H9 (cell line): Measurements from ENCODE around the gene PROM1. TPM values are rescaled to one million over a fixed set of nuclear protein-coding genes. Genes with fewer than 3 reads are reported as not detected.

ENCODE experiments used
- DNase-seq: peaks from one replicate; pipeline ENCODE4 v3.0.0-alpha.2; 2017
- H2AFZ ChIP-seq: one replicate; pipeline ENCODE4 v1.6.1; 2013; ENCODE audit warnings: mild to moderate bottlenecking, low read length, control low read depth, moderate library complexity
- H2AK5ac ChIP-seq: 2 replicates; pipeline ENCODE4 v1.6.1; 2013; ENCODE audit warnings: low read length, control low read depth, mixed read lengths; ENCODE audit not compliant: insufficient read length
- H2BK120ac ChIP-seq: one replicate; pipeline ENCODE4 v1.6.1; 2013; ENCODE audit warnings: low read depth, mild to moderate bottlenecking, low read length, control low read depth, inconsistent platforms; ENCODE audit not compliant: poor library complexity, severe bottlenecking
- H2BK12ac ChIP-seq: 2 replicates; pipeline ENCODE4 v1.6.1; 2013; ENCODE audit warnings: low read length, control low read depth, mixed read lengths, low read depth; ENCODE audit not compliant: insufficient read length
- H2BK15ac ChIP-seq: 2 replicates; pipeline ENCODE4 v1.6.1; 2013; ENCODE audit warnings: low read depth, low read length, control low read depth
- H2BK20ac ChIP-seq: one replicate; pipeline ENCODE4 v1.6.1; 2013; ENCODE audit warnings: low read depth, mild to moderate bottlenecking, low read length, control low read depth, inconsistent platforms; ENCODE audit not compliant: poor library complexity, severe bottlenecking
- H2BK5ac ChIP-seq: 2 replicates; pipeline ENCODE4 v1.6.1; 2013; ENCODE audit warnings: low read length, control low read depth, mixed read lengths; ENCODE audit not compliant: insufficient read length
- H3K14ac ChIP-seq: 2 replicates; pipeline ENCODE4 v1.6.1; 2013; ENCODE audit warnings: low read length, control low read depth; ENCODE audit not compliant: insufficient read depth
- H3K18ac ChIP-seq: 2 replicates; pipeline ENCODE4 v1.6.1; 2013; ENCODE audit warnings: low read depth, mild to moderate bottlenecking, mixed read lengths, low read length, control low read depth; ENCODE audit not compliant: insufficient read length
- H3K23ac ChIP-seq: 2 replicates; pipeline ENCODE4 v1.6.1; 2013; ENCODE audit warnings: low read length, control low read depth, mixed read lengths, low read depth; ENCODE audit not compliant: insufficient read length
- H3K23me2 ChIP-seq: 2 replicates; pipeline ENCODE4 v1.6.1; 2013; ENCODE audit warnings: low read depth, mild to moderate bottlenecking, mixed read lengths, low read length, control low read depth; ENCODE audit not compliant: insufficient read length, poor library complexity, severe bottlenecking
- H3K27ac ChIP-seq: 2 replicates; pipeline ENCODE4 v1.5.1; 2013; ENCODE audit warnings: low read length, control low read depth, mixed read lengths, low read depth; ENCODE audit not compliant: insufficient read length
- H3K27me3 ChIP-seq: 2 replicates; pipeline ENCODE4 v1.6.1; 2013; ENCODE audit warnings: low read length, control low read depth, inconsistent platforms; ENCODE audit not compliant: insufficient read depth
- H3K4ac ChIP-seq: 2 replicates; pipeline ENCODE4 v1.6.1; 2013; ENCODE audit warnings: low read depth, mild to moderate bottlenecking, control low read depth, inconsistent platforms, low read length, moderate library complexity
- H3K4me1 ChIP-seq: 2 replicates; pipeline ENCODE4 v1.6.1; 2013; ENCODE audit warnings: low read length, control low read depth, inconsistent platforms; ENCODE audit not compliant: insufficient read depth
- H3K4me2 ChIP-seq: 2 replicates; pipeline ENCODE4 v1.6.1; 2013; ENCODE audit warnings: low read length, control low read depth, mixed read lengths; ENCODE audit not compliant: insufficient read length, insufficient read depth
- H3K56ac ChIP-seq: 2 replicates; pipeline ENCODE4 v1.6.1; 2013; ENCODE audit warnings: low read depth, mild to moderate bottlenecking, mixed read lengths, low read length, control low read depth; ENCODE audit not compliant: insufficient read length
- H3K79me1 ChIP-seq: 2 replicates; pipeline ENCODE4 v1.6.1; 2013; ENCODE audit warnings: low read depth, mild to moderate bottlenecking, moderate library complexity, low read length, control low read depth, inconsistent platforms; ENCODE audit not compliant: insufficient read depth, poor library complexity, severe bottlenecking
- H3K79me2 ChIP-seq: 2 replicates; pipeline ENCODE4 v1.6.1; 2013; ENCODE audit warnings: low read length, control low read depth, inconsistent platforms; ENCODE audit not compliant: insufficient read depth
- H3K9ac ChIP-seq: 2 replicates; pipeline ENCODE4 v1.6.1; 2013; ENCODE audit warnings: low read length, control low read depth, mixed read lengths; ENCODE audit not compliant: insufficient read length; ENCODE audit errors: extremely low read depth
- H3K9me3 ChIP-seq: one replicate; pipeline ENCODE4 v1.6.1; 2013; ENCODE audit warnings: low read depth, low read length, inconsistent platforms; ENCODE audit not compliant: control insufficient read depth
- H3T11ph ChIP-seq: one replicate; pipeline ENCODE4 v1.6.1; 2013; ENCODE audit warnings: mild to moderate bottlenecking, low read length, control low read depth, inconsistent platforms
- H4K20me1 ChIP-seq: one replicate; pipeline ENCODE4 v1.6.1; 2013; ENCODE audit not compliant: control insufficient read depth, insufficient read length, insufficient read depth
- H4K5ac ChIP-seq: 2 replicates; pipeline ENCODE4 v1.6.1; 2013; ENCODE audit warnings: low read depth, mild to moderate bottlenecking, mixed read lengths, low read length, control low read depth; ENCODE audit not compliant: insufficient read length
- H4K8ac ChIP-seq: replicated peaks from 2 replicates; pipeline ENCODE4 v1.6.1; 2013; ENCODE audit warnings: low read length, control low read depth, mixed read lengths, low read depth; ENCODE audit not compliant: insufficient read length
- H4K91ac ChIP-seq: 2 replicates; pipeline ENCODE4 v1.6.1; 2013; ENCODE audit warnings: low read depth, mild to moderate bottlenecking, moderate library complexity, mixed read lengths, low read length, control low read depth; ENCODE audit not compliant: insufficient read length
- H3K27ac Mint-ChIP-seq, 3 experiments: 2 replicates in 2 of 3; 3 replicates in 1 of 3; pipeline ENCODE4 v1.8.0; 2020 to 2021; ENCODE audit warnings: mixed read lengths in 3 of 3, mild to moderate bottlenecking in 1 of 3, moderate library complexity in 1 of 3
- H3K27me3 Mint-ChIP-seq: 2 replicates; pipeline ENCODE4 v1.8.0; 2021; ENCODE audit warnings: low read depth, mild to moderate bottlenecking, moderate library complexity, mixed read lengths
- H3K36me3 Mint-ChIP-seq, 3 experiments: 2 replicates in 2 of 3; 3 replicates in 1 of 3; pipeline ENCODE4 v1.8.0; 2020 to 2021; ENCODE audit warnings: low read depth in 3 of 3, mixed read lengths in 3 of 3; ENCODE audit not compliant: insufficient read depth in 1 of 3
- H3K4me1 Mint-ChIP-seq, 2 experiments: 2 replicates each; pipeline ENCODE4 v1.8.0; 2020; ENCODE audit warnings: mixed read lengths in 2 of 2
- H3K4me3 Mint-ChIP-seq, 2 experiments: 2 replicates in 1 of 2; 3 replicates in 1 of 2; pipeline ENCODE4 v1.8.0; 2020 to 2021; ENCODE audit warnings: mild to moderate bottlenecking in 2 of 2, mixed read lengths in 2 of 2, moderate library complexity in 1 of 2
- H3K9me3 Mint-ChIP-seq, 2 experiments: 2 replicates in 1 of 2; 3 replicates in 1 of 2; pipeline ENCODE4 v1.8.0; 2020; ENCODE audit warnings: mild to moderate bottlenecking in 2 of 2, mixed read lengths in 2 of 2, moderate library complexity in 1 of 2
- CTCF ChIP-seq: fragments of 200-600 bp; sonication (generic); conservative IDR thresholded peaks from 3 replicates; pipeline ENCODE4 v1.8.0; 2021; ENCODE audit warnings: antibody characterized with exemption, mild to moderate bottlenecking
- WGBS: extraction: QIAGEN DNeasy Blood & Tissue Kit; methylation state at CpG from one replicate; pipeline ENCODE4 v1.1.7; 2013; ENCODE audit warnings: missing lambda C conversion rate, low lambda C conversion rate, mixed read lengths; ENCODE audit not compliant: insufficient read length; ENCODE audit errors: extremely low coverage; 5-methylcytosine and 5-hydroxymethylcytosine counted together
- total RNA-seq: library from RNA; stranded (reverse); gene quantifications from 2 replicates; pipeline ENCODE4 v1.2.1, GENCODE V29; 2021

PROM1 gene
- total RNA-seq, 1 experiment from 2014 or later: 98.3 TPM

GRCh38 chr4:15983610-15984009 is 100.2 kb downstream of the PROM1 start:
- H3K27me3 Mint-ChIP-seq: no peaks in the 10 kb centered on the region
- no peak overlapping the region for H3K27ac ChIP-seq
- H3K4ac ChIP-seq: no peak overlapping the region
- no peak overlapping the region for H2BK20ac ChIP-seq
- peaks cover 0 to 3% of the 10 kb centered on the region in 2 experiments; a peak in 2 of 5 replicates for H3K9me3 Mint-ChIP-seq
- H4K5ac ChIP-seq: no peak overlapping the region
- no peak overlapping the region for H2BK15ac ChIP-seq
- no peak overlapping the region for H3K4me3 Mint-ChIP-seq
- no peak overlapping the region for H3K56ac ChIP-seq
- no peaks in the 10 kb centered on the region for H3K79me2 ChIP-seq
- no peaks in the 10 kb centered on the region for H3K27me3 ChIP-seq
- no peak for DNase-seq
- no peak for TF ChIP-seq CTCF
- H3K9me3 ChIP-seq: peaks cover 5% of the 10 kb centered on the region
- no peaks in the 10 kb centered on the region for H3K4me1 ChIP-seq
- H4K91ac ChIP-seq: no peak overlapping the region
- H3K27ac Mint-ChIP-seq: peak overlapping the region in 2 of 3 experiments; percentile 65 to 73; a peak in 3 of 7 replicates
- H4K8ac ChIP-seq: no peak overlapping the region
- H3K14ac ChIP-seq: no peak overlapping the region
- H3K23ac ChIP-seq: no peak overlapping the region
- H2AFZ ChIP-seq: no peak overlapping the region
- H3K9ac ChIP-seq: no peak overlapping the region
- no peak overlapping the region for H3K4me2 ChIP-seq
- no peak overlapping the region for H2AK5ac ChIP-seq
- H3K18ac ChIP-seq: no peak overlapping the region
- peaks cover 61 to 87% (median 85%) of the 10 kb centered on the region in 3 experiments for H3K36me3 Mint-ChIP-seq
- H4K20me1 ChIP-seq: no peaks in the 10 kb centered on the region
- WGBS: no CpG with 5 or more reads among the region's 2 CpGs
- H3T11ph ChIP-seq: no peak overlapping the region
- H3K23me2 ChIP-seq: no peaks in the 10 kb centered on the region
- peaks cover 9 to 17% of the 10 kb centered on the region in 2 experiments; a peak in 3 of 4 replicates for H3K4me1 Mint-ChIP-seq
- H2BK12ac ChIP-seq: no peak overlapping the region
- H2BK120ac ChIP-seq: no peak overlapping the region
- H3K79me1 ChIP-seq: no peaks in the 10 kb centered on the region
- no peak overlapping the region for H2BK5ac ChIP-seq
